ENCODE measurements around the gene FST.
A peak's percentile ranks its signal among the peaks of the same experiment; 100 is the strongest.

The FST gene

GRCh38 chr5:53472720-53473510, 7.5 kb upstream of the FST start:
- POLR2A ChIA-PET (ENCODE audit: low non-redundant PET), result no interaction called here
- DNase-seq (ENCODE audit: low spot score), result no peak
- TF ChIP-seq, protein P1, sequence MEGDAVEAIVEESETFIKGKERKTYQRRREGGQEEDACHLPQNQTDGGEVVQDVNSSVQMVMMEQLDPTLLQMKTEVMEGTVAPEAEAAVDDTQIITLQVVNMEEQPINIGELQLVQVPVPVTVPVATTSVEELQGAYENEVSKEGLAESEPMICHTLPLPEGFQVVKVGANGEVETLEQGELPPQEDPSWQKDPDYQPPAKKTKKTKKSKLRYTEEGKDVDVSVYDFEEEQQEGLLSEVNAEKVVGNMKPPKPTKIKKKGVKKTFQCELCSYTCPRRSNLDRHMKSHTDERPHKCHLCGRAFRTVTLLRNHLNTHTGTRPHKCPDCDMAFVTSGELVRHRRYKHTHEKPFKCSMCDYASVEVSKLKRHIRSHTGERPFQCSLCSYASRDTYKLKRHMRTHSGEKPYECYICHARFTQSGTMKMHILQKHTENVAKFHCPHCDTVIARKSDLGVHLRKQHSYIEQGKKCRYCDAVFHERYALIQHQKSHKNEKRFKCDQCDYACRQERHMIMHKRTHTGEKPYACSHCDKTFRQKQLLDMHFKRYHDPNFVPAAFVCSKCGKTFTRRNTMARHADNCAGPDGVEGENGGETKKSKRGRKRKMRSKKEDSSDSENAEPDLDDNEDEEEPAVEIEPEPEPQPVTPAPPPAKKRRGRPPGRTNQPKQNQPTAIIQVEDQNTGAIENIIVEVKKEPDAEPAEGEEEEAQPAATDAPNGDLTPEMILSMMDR (conservative IDR thresholded peaks at IDR 0.05; ENCODE audit: low read depth), result no peak
- CTCF ChIA-PET, result interaction anchor here (0.7 kb wide), 1 partner anchor 38 kb away, joined by 3 read pairs; no protein-coding TSS in a partner anchor
- H3K27ac ChIP-seq, result no peak overlapping the region

DNA sequence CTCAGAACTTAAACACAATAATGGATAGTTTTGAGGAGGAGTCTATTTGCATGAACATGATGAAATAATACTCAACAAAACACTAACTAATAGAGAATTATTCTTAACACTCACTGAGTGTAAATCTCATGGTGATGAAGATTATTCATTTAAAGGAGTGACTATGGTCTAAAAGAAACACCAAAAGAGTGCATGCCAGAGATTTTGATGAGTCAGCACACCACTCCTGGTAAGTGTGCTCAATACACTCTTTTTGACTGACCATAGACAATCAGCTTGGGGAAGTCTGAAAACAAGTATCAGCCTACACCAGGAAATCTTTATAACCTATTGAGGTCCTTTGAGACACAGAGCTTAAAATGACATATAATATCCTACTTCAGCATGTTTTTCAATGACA, 6.8 kb upstream of the FST start:
- ChIA-PET POLR2A (ENCODE audit: low non-redundant PET) (no interaction called here), CTCF (no interaction called here)

GRCh38 chr5:53475320-53475719, 5.1 kb upstream of the FST start:
- ChIA-PET POLR2A (ENCODE audit: low non-redundant PET) (no interaction called here), CTCF (interaction anchor here (0.6 to 1.3 kb wide), 3 partner anchors 20 to 523 kb away, joined by 3 to 5 read pairs (median 3); no protein-coding TSS in a partner anchor)
- no peak overlapping the region for H3K27ac ChIP-seq
- DNase-seq (ENCODE audit: low spot score), result no peak
- TF ChIP-seq, protein P1 (conservative IDR thresholded peaks at IDR 0.05; ENCODE audit: low read depth), result no peak

More for the DNA sequence above, 6.8 kb upstream of the FST start:
- no peak overlapping the region for H3K27ac ChIP-seq
- TF ChIP-seq, protein P1 (conservative IDR thresholded peaks at IDR 0.05; ENCODE audit: low read depth), result no peak
- no peak for DNase-seq (ENCODE audit: low spot score)

DNA sequence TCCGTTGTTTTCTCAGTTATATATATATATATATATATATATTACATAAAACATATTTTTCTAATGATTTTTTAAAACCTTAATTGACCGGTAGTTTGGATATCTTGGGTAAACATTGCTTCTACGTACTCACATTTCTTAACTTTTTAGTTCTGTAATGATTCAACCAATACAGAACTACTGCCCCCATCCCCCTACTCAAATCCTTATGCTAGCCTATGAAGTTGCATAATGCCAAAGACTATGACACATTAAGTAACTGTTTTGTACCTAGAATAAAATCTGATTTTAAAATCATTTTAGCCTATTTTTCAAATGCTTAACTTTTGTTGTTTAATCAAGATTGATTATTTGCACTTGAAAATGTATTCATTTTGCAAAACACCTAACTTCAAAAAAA, 4.4 kb upstream of the FST start:
- H3K27ac ChIP-seq, result no peak overlapping the region
- TF ChIP-seq, protein P1 (conservative IDR thresholded peaks at IDR 0.05; ENCODE audit: low read depth), result no peak
- CTCF ChIA-PET, result interaction anchor here (0.6 to 0.7 kb wide), 3 partner anchors 140 to 255 kb away, joined by 3 read pairs; no protein-coding TSS in a partner anchor
- no peak for DNase-seq (ENCODE audit: low spot score)
- POLR2A ChIA-PET (ENCODE audit: low non-redundant PET), result no interaction called here

DNA sequence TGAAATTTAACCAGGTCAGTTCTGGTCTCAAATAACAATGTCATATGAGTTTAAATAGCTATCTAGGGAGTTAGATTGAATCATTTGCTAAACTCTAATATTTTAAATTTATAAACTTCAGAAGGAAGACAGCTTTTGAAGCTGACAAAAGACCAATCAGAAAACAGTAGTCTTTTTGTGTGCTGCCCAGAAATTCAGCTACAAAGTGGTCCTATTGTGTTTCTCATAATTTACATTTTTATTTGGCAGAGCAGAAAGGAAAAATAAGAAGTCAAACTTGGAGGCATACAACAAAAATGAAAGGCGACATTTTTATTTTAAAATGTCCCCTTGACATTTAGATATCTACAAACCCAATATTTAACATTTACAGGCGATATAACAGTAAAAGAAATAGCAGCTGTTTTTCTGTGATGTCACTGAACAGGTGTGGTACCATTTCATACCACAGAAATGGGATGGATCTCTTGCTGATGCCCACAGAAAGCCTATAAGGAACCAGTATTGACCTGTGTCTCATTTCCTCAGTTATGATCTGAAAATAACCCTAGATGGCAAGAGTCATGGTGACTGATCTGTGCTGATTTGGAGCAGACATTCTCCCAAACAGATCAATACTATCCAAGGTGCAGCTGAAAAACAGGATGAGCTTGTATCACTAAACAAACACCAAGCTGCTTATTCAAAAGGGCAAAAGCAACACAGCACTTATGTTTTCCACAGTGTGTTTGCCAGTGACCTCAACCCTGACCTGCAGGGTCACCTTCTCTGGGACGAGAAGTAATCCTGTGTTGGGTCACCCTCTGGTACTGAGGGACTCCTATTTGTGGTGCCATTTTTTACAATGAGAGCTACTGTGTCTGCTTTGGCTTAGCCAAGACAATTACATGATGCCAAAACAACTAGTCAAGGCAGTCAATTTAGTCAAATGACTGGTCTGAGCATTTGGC, 3.6 kb upstream of the FST start:
- POLR2A ChIA-PET (ENCODE audit: low non-redundant PET), result no interaction called here
- CTCF ChIA-PET, result interaction anchor here (0.6 to 1.6 kb wide), 3 partner anchors 255 to 313 kb away, joined by 3 to 4 read pairs (median 4); no protein-coding TSS in a partner anchor
- no peak overlapping the region for H3K27ac ChIP-seq
- DNase-seq (ENCODE audit: low spot score), result no peak
- TF ChIP-seq, protein P1 (conservative IDR thresholded peaks at IDR 0.05; ENCODE audit: low read depth), result no peak

- CTCF ChIA-PET, result interaction anchor here (0.6 to 1.6 kb wide), 14 partner anchors 11 to 907 kb away, joined by 3 to 15 read pairs (median 4); no protein-coding TSS in a partner anchor
- DNase-seq (ENCODE audit: low spot score), result peak; percentile 64
- POLR2A ChIA-PET (ENCODE audit: low non-redundant PET), result no interaction called here
- TF ChIP-seq, protein P1 (conservative IDR thresholded peaks at IDR 0.05; ENCODE audit: low read depth), result peak; percentile 83
- H3K27ac ChIP-seq, result peak overlapping the region; percentile 97
Measured at GRCh38 chr5:53478411-53479044, 1.9 kb upstream of the FST start.

All from RWPE1 (cell line).